Measurements from ENCODE around the gene FBXW7.

FBXW7 gene

GRCh38 chr4:152283801-152284470 is 252.0 kb downstream of the FBXW7 start:
- DNase-seq (ENCODE audit: low spot score) = no peak

- DNase-seq (ENCODE audit: low spot score) = no peak
Measured at GRCh38 chr4:152281822-152282221, 254.1 kb downstream of the FBXW7 start.

GRCh38 chr4:152281211-152281610 is 254.7 kb downstream of the FBXW7 start:
- DNase-seq (ENCODE audit: low spot score) = no peak

- no peak for DNase-seq (ENCODE audit: low spot score)
Measured at GRCh38 chr4:152279234-152279566, 256.7 kb downstream of the FBXW7 start.

GRCh38 chr4:152278505-152279233 is 257.2 kb downstream of the FBXW7 start:
- no peak for DNase-seq (ENCODE audit: low spot score)

- DNase-seq (ENCODE audit: low spot score) = no peak
Measured at GRCh38 chr4:152278172-152278504, 257.8 kb downstream of the FBXW7 start.

- no peak for DNase-seq (ENCODE audit: low spot score)
Measured at GRCh38 chr4:152277333-152277732, 258.6 kb downstream of the FBXW7 start.

- no peak for DNase-seq (ENCODE audit: low spot score)
Measured at GRCh38 chr4:152273343-152273742, 262.5 kb downstream of the FBXW7 start.
